ENCODE measurements around the gene NCOA7. TPM values are rescaled to one million over a fixed set of nuclear protein-coding genes. Genes with fewer than 3 reads are reported as not detected.
"Not testable (repeated sequence)": the region's sequence is repeated elsewhere in the genome, so short reads cannot be mapped to it uniquely, and the experiment has no call there.

Gene NCOA7
- total and polyA plus RNA-seq, 9 donors, result 5.5 to 9.1 (median 6.1) TPM

DNA sequence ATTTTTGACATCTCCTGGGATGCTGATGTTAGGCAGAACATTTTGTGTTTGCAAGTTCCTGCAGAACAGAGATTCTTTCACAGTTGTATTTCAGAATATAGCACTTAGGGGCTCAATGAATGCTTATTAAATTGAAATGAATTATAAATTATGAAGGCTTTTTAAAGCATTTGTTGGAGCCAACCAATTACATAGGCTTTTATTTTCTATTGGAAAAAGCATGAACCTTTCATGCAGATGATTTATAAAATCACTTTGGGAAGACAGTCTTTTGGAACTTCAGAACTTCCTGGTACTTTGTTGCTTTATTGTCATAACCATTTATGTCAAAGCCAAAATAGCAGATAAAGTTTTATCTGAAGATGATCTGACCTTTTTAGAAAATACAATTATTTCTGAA is 96.6 kb downstream of the NCOA7 start:
- Histone ChIP-seq H3K4me3 (ENCODE audit: low read length) (no peak overlapping the region), H3K27me3 (ENCODE audit: control insufficient read depth, insufficient read depth, low read length) (no peaks in the 10 kb centered on the region), H3K36me3 (ENCODE audit: control insufficient read depth, insufficient read depth, low read length) (peaks cover 11% of the 10 kb centered on the region), H3K27ac (ENCODE audit: low read length) (no peak overlapping the region), H3K4me1 (ENCODE audit: control insufficient read depth, insufficient read depth, low read length) (no peaks in the 10 kb centered on the region), H3K9me3 (replicated peaks; ENCODE audit: control insufficient read depth, low read depth, low read length) (no peaks in the 10 kb centered on the region)
- no peak for DNase-seq

DNA sequence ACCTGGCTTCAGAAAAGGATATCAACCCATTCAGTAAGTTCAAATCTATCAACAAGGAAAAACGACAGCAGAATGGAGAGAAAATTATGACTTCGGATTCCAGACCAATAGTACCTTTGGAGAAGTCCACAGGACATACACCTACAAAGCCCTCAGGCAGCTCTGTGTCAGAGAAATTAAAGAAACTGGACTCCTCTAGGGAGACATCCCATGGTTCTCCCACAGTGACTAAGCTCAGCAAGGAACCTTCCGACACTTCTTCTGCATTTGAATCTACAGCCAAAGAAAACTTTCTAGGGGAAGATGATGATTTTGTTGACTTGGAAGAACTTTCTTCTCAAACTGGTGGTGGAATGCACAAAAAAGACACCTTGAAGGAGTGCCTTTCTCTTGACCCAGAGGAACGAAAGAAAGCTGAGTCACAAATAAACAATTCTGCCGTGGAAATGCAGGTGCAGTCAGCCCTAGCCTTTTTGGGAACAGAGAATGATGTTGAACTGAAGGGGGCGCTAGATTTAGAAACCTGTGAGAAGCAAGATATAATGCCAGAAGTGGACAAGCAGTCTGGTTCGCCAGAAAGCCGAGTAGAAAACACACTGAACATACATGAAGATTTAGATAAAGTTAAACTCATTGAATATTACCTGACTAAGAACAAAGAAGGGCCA is 98.4 kb downstream of the NCOA7 start:
- H3K4me1 ChIP-seq (ENCODE audit: control insufficient read depth, insufficient read depth, low read length), result no peaks in the 10 kb centered on the region
- no peaks in the 10 kb centered on the region for H3K27me3 ChIP-seq (ENCODE audit: control insufficient read depth, insufficient read depth, low read length)
- no peak for DNase-seq
- H3K27ac ChIP-seq (ENCODE audit: low read length), result no peak overlapping the region
- WGBS (ENCODE audit: insufficient coverage), result no CpG with 5 or more reads among the region's 8 CpGs
- H3K4me3 ChIP-seq (ENCODE audit: low read length), result no peak overlapping the region
- no peaks in the 10 kb centered on the region for H3K9me3 ChIP-seq (replicated peaks; ENCODE audit: control insufficient read depth, low read depth, low read length)
- peaks cover 11% of the 10 kb centered on the region for H3K36me3 ChIP-seq (ENCODE audit: control insufficient read depth, insufficient read depth, low read length)

DNA sequence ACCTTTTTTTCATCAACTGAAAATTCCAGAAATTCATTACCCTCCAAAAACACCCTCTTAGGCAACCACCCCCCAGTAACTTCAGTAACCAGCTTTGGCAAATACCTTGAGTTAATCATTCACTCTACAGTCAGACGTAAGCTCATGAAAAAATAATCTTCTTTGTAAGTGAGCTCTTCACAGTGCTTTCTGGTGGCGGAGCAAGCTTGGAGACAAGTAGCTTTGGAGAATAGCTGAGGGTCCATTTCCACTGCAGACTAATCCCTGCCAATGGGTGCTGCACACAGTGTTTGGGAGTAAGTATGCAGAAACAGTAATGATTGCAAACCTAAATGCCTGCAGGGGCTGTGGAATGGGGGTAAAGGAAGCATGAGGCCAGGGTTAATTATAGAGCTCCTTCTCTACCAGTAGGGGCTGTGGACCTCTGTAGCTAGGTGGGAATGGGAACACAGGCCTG is 109.0 kb downstream of the NCOA7 start:
- 90% methylated on average over 1 of the region's 2 CpGs for WGBS (ENCODE audit: insufficient coverage)
- Histone ChIP-seq H3K4me3 (ENCODE audit: low read length) (no peak overlapping the region), H3K27me3 (ENCODE audit: control insufficient read depth, insufficient read depth, low read length) (no peaks in the 10 kb centered on the region), H3K27ac (ENCODE audit: low read length) (no peak overlapping the region), H3K36me3 (ENCODE audit: control insufficient read depth, insufficient read depth, low read length) (no peaks in the 10 kb centered on the region), H3K9me3 (replicated peaks; ENCODE audit: control insufficient read depth, low read depth, low read length) (no peaks in the 10 kb centered on the region), H3K4me1 (ENCODE audit: control insufficient read depth, insufficient read depth, low read length) (no peaks in the 10 kb centered on the region)
- no peak for DNase-seq

DNA sequence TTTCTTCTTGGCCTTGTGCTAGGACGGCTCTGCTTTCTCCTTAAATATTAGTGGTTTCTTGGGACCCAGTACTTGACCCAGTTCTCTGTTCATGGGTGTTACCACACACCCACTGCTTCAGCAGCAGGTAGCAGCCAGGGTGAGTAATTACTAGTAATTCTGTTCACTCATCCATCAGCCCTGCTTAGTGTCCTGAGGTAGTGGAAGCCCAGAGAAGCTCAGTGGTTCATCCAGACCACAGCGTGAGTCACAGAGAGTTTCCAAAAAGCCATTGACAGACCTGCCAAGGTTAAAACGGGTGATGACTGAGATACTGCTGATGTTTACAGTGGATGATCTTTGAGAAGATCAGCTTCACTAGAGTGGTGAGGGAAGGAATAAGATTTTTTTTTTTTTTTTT is 114.1 kb downstream of the NCOA7 start:
- Histone ChIP-seq H3K4me3 (ENCODE audit: low read length) (no peak overlapping the region), H3K36me3 (ENCODE audit: control insufficient read depth, insufficient read depth, low read length) (no peaks in the 10 kb centered on the region)
- WGBS (ENCODE audit: insufficient coverage), result 94% methylated on average over 3 of the region's 3 CpGs

DNA sequence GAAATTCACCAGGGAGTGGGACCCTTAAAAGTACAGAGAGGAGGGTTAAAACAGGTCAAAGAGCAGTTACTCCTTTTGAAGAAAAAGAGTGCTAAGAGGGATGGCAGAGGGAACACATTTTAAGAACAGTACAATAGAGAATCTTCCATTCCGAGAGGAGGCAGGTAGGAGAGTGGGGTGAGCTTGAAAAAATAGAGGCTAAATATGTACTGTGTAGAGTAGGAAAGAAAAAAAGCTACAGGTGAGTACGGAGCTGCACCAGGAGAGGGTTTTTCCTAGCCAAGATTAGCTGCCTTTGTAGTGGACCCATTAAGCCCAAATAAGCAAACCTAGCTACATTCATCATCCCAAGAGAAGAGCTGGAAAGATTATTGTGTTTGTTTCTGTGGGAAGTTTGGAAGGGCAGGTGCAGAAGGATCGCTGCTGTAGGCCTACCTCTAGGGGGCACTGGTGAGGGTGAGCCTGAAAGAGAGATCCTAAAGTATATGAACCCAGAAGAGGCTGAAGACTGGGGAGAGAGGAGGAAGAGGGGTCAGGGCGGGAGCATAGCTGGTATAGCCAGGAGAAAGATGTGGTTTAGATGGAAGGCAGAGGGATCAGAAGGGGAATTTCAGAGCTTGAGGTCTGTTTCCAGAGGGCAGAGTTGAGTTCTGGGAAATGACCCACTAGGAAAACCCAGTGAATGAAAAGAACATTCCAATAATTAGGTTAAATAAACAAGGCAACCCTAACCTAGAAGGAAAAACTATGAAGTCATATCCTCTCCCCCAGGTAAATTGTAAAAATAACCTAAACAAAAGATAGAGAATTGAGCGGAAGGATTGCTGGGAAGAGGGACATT is 115.6 kb downstream of the NCOA7 start:
- H3K36me3 ChIP-seq (ENCODE audit: control insufficient read depth, insufficient read depth, low read length), result no peaks in the 10 kb centered on the region

More for the DNA sequence above, 114.1 kb downstream of the NCOA7 start:
- no peaks in the 10 kb centered on the region for H3K4me1 ChIP-seq (ENCODE audit: control insufficient read depth, insufficient read depth, low read length)
- no peak overlapping the region for H3K27ac ChIP-seq (ENCODE audit: low read length)
- no peaks in the 10 kb centered on the region for H3K27me3 ChIP-seq (ENCODE audit: control insufficient read depth, insufficient read depth, low read length)
- no peaks in the 10 kb centered on the region for H3K9me3 ChIP-seq (replicated peaks; ENCODE audit: control insufficient read depth, low read depth, low read length)
- no peak for DNase-seq

DNA sequence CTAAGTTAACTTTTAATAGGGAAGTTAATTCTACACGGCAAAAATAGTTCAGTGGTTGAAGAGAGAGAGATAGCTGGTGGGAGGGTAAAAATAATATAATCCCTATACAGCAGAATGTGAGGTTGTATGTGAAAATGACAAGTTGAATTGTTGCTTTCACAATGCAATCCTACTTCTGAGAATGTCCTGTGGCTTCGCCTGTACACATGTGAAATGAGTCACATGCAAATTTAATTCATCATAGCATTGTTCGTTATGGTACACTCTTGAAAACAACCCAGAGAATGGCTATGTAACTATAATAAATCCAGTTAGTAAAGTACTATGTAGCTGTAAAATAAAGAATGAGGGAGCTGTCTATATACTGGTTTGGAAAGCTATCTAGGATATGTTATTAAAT is 119.8 kb downstream of the NCOA7 start:
- H3K27me3 ChIP-seq (ENCODE audit: control insufficient read depth, insufficient read depth, low read length), result no peaks in the 10 kb centered on the region
- H3K36me3 ChIP-seq (ENCODE audit: control insufficient read depth, insufficient read depth, low read length), result no peaks in the 10 kb centered on the region
- no peaks in the 10 kb centered on the region for H3K9me3 ChIP-seq (replicated peaks; ENCODE audit: control insufficient read depth, low read depth, low read length)
- no peak for DNase-seq
- no peaks in the 10 kb centered on the region for H3K4me1 ChIP-seq (ENCODE audit: control insufficient read depth, insufficient read depth, low read length)
- H3K4me3 ChIP-seq (ENCODE audit: low read length), result no peak overlapping the region
- no CpG with 5 or more reads among the region's 3 CpGs for WGBS (ENCODE audit: insufficient coverage)
- H3K27ac ChIP-seq (ENCODE audit: low read length), result no peak overlapping the region

More for the DNA sequence above, 115.6 kb downstream of the NCOA7 start:
- DNase-seq, result peak; percentile 10
- H3K4me3 ChIP-seq (ENCODE audit: low read length), result no peak overlapping the region
- no peaks in the 10 kb centered on the region for H3K4me1 ChIP-seq (ENCODE audit: control insufficient read depth, insufficient read depth, low read length)
- H3K9me3 ChIP-seq (replicated peaks; ENCODE audit: control insufficient read depth, low read depth, low read length), result no peaks in the 10 kb centered on the region
- H3K27me3 ChIP-seq (ENCODE audit: control insufficient read depth, insufficient read depth, low read length), result no peaks in the 10 kb centered on the region
- no peak overlapping the region for H3K27ac ChIP-seq (ENCODE audit: low read length)
- 37% methylated on average over 2 of the region's 5 CpGs for WGBS (ENCODE audit: insufficient coverage)

DNA sequence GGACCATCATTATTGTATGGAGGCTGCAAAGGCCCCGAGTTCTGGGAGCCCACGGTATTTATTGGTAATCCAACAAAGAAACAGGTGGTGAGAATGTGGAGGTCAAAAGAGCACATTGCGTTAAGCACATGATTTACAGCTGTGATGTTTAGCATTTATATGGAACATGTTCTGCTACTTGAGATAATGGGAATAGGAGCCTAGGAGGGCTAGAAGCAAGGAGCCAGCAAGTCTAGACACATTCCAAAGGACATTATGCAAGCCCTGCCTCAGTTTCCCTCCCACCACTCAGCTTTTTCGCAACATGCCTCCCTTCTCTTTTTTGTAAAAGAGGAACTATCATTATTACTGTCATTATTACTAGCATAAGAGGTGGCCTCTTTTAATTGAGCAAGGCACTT is 120.3 kb downstream of the NCOA7 start:
- H3K27me3 ChIP-seq (ENCODE audit: control insufficient read depth, insufficient read depth, low read length); DNase-seq; H3K4me3 ChIP-seq (ENCODE audit: low read length); H3K36me3 ChIP-seq (ENCODE audit: control insufficient read depth, insufficient read depth, low read length); H3K9me3 ChIP-seq (replicated peaks; ENCODE audit: control insufficient read depth, low read depth, low read length); H3K4me1 ChIP-seq (ENCODE audit: control insufficient read depth, insufficient read depth, low read length); H3K27ac ChIP-seq (ENCODE audit: low read length): not testable (repeated sequence)
- 34% methylated on average over 3 of the region's 4 CpGs for WGBS (ENCODE audit: insufficient coverage)

DNA sequence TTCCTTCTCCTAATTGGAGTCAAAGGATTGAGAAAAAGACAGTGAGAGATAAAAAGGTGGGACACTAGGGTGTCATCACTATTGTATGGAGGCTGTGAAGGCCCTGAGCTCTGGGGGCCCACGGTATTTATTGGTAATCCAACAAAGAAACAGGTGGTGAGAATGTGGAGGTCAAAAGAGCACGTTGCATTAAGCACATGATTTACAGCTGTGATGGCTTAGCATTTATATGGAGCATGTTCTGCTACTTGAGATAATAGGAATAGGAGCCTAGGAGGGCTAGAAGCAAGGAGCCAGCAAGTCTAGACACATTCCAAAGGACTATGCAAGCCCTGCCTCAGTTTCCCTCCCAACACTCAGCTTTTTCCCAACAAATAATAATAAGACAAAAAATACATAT is 121.7 kb downstream of the NCOA7 start:
- not testable (repeated sequence) for DNase-seq; H3K27ac ChIP-seq (ENCODE audit: low read length); H3K9me3 ChIP-seq (replicated peaks; ENCODE audit: control insufficient read depth, low read depth, low read length); H3K4me1 ChIP-seq (ENCODE audit: control insufficient read depth, insufficient read depth, low read length); H3K4me3 ChIP-seq (ENCODE audit: low read length); H3K36me3 ChIP-seq (ENCODE audit: control insufficient read depth, insufficient read depth, low read length); H3K27me3 ChIP-seq (ENCODE audit: control insufficient read depth, insufficient read depth, low read length)
- WGBS (ENCODE audit: insufficient coverage), result no CpG with 5 or more reads among the region's 2 CpGs

DNA sequence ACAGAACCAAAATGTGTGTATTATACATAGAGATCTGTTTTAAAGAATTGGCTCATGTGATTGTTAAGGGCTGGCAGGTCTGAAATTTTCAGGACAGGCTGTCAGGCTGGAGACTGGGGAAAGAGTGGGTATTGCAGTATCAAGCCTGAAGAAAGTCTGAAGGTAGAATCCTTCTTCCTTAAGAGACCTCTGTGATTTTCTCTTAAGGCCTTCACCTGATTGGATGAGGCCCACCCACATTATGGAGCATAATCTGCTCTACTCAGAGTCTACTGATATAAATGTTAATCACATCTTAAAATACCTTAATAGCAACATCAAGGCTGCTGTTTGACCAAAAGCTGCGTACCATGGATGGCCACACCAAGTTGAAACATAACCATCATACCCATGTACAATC is 122.4 kb downstream of the NCOA7 start:
- H3K4me3 ChIP-seq (ENCODE audit: low read length), result no peak overlapping the region
- H3K27ac ChIP-seq (ENCODE audit: low read length), result no peak overlapping the region
- no peak for DNase-seq
- no peaks in the 10 kb centered on the region for H3K27me3 ChIP-seq (ENCODE audit: control insufficient read depth, insufficient read depth, low read length)
- no CpG with 5 or more reads among the region's 1 CpG for WGBS (ENCODE audit: insufficient coverage)
- no peaks in the 10 kb centered on the region for H3K36me3 ChIP-seq (ENCODE audit: control insufficient read depth, insufficient read depth, low read length)
- no peaks in the 10 kb centered on the region for H3K9me3 ChIP-seq (replicated peaks; ENCODE audit: control insufficient read depth, low read depth, low read length)
- H3K4me1 ChIP-seq (ENCODE audit: control insufficient read depth, insufficient read depth, low read length), result peaks cover under 1% of the 10 kb centered on the region

DNA sequence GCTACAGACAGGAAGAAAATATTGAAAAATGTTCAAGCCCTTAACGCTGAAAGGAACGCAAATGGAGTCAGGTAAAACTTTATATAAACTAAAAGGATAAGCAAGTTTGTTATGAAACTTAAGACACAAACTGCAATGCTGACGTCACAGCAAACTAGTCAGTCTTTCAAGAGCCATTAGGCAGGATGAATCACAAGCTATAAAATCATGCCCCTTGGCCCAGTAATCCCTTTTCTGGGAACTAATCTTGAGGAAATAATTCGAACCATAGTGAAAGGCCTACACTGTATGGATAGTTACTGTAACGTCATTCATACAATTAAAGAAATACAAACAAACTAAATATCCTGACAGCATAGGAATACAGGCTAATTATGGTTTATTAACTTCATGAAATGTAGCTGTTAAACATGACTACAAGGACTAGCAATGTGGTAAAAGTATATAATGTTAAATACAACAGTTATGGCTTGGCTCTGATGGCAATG is 123.1 kb downstream of the NCOA7 start:
- WGBS (ENCODE audit: insufficient coverage), result no CpG with 5 or more reads among the region's 5 CpGs
- no peak for DNase-seq
- Histone ChIP-seq H3K9me3 (replicated peaks; ENCODE audit: control insufficient read depth, low read depth, low read length) (no peaks in the 10 kb centered on the region), H3K4me1 (ENCODE audit: control insufficient read depth, insufficient read depth, low read length) (peaks cover 2% of the 10 kb centered on the region), H3K27ac (ENCODE audit: low read length) (no peak overlapping the region), H3K36me3 (ENCODE audit: control insufficient read depth, insufficient read depth, low read length) (no peaks in the 10 kb centered on the region), H3K27me3 (ENCODE audit: control insufficient read depth, insufficient read depth, low read length) (no peaks in the 10 kb centered on the region), H3K4me3 (ENCODE audit: low read length) (no peak overlapping the region)

All from muscle of leg (tissue), 11 donors.